H1 (cell line): ENCODE data around the gene KLRD1. TPM values are rescaled to one million over a fixed set of nuclear protein-coding genes. Genes with fewer than 3 reads are reported as not detected.
"Not testable (repeated sequence)": the region's sequence is repeated elsewhere in the genome, so short reads cannot be mapped to it uniquely, and the experiment has no call there.

ENCODE experiments used
- CTCF ChIA-PET: fragments of 300-600 bp; sonication (Branson Sonifier 250); formaldehyde crosslinking; loops from one replicate; lab custom pipeline; 2021; ENCODE audit not compliant: partially characterized antibody; lab: Charles Lee
- POLR2A ChIA-PET: fragments of 300-600 bp; sonication (Branson Sonifier 250); formaldehyde crosslinking; loops from one replicate; lab custom pipeline; 2021; ENCODE audit warnings: inconsistent platforms; ENCODE audit not compliant: partially characterized antibody; lab: Charles Lee
- DNase-seq, 2 experiments: peaks; one replicate each; pipeline versions ENCODE4 v3.0.0 to v3.0.0-alpha.2; 2010 to 2022; ENCODE audit warnings: low spot score in 2 of 2, low read depth in 1 of 2, mixed read lengths in 1 of 2
- FAIRE-seq: peaks from 2 replicates; lab custom pipeline; 2011; peaks lifted over from hg19 to GRCh38; lab: Jason Lieb, UNC
- H2AFZ ChIP-seq: 2 replicates; pipeline ENCODE4 v1.8.1; 2012; ENCODE audit warnings: low read length, inconsistent platforms
- H2AK5ac ChIP-seq: 2 replicates; pipeline ENCODE4 v1.6.1; 2013; ENCODE audit warnings: low read depth, low read length
- H2BK120ac ChIP-seq: replicated peaks from 2 replicates; pipeline ENCODE3; 2013; ENCODE audit warnings: low read depth, low read length, inconsistent platforms
- H2BK12ac ChIP-seq: 2 replicates; pipeline ENCODE4 v1.6.1; 2013; ENCODE audit warnings: low read depth, low read length
- H2BK15ac ChIP-seq: 2 replicates; pipeline ENCODE4 v1.6.1; 2013; ENCODE audit warnings: low read length
- H2BK20ac ChIP-seq: 2 replicates; pipeline ENCODE4 v1.6.1; 2013; ENCODE audit warnings: low read length
- H2BK5ac ChIP-seq: 2 replicates; pipeline ENCODE4 v1.6.1; 2013; ENCODE audit warnings: low read depth, low read length
- H3K14ac ChIP-seq: 2 replicates; pipeline ENCODE4 v1.6.1; 2013; ENCODE audit warnings: inconsistent platforms; ENCODE audit not compliant: insufficient read length
- H3K18ac ChIP-seq: 2 replicates; pipeline ENCODE4 v1.6.1; 2013; ENCODE audit warnings: low read length; ENCODE audit errors: extremely low read depth
- H3K23ac ChIP-seq: 2 replicates; pipeline ENCODE4 v1.6.1; 2013; ENCODE audit warnings: inconsistent platforms; ENCODE audit not compliant: insufficient read length
- H3K23me2 ChIP-seq: 2 replicates; pipeline ENCODE4 v1.6.1; 2013; ENCODE audit warnings: low read depth, low read length
- H3K27ac ChIP-seq: 2 replicates; pipeline ENCODE4 v1.6.1; 2011; ENCODE audit warnings: low read depth, low read length, inconsistent platforms
- H3K27me3 ChIP-seq, 4 experiments: replicated peaks in 1 of 4; 1 replicate in 1 of 4; 2 replicates in 3 of 4; pipeline versions ENCODE4 v1.6.1 to v1.8.1; 2011 to 2013; ENCODE audit warnings: low read length in 3 of 4, mild to moderate bottlenecking in 3 of 4, inconsistent platforms in 2 of 4, mixed read lengths in 2 of 4, moderate library complexity in 1 of 4; ENCODE audit not compliant: control insufficient read depth in 3 of 4, insufficient read depth in 3 of 4; ENCODE audit errors: extremely low read depth in 1 of 4
- H3K36me3 ChIP-seq, 4 experiments: 2 replicates each; pipeline versions ENCODE4 v1.6.1 to v1.8.1; 2011 to 2013; ENCODE audit warnings: mild to moderate bottlenecking in 4 of 4, low read length in 3 of 4, moderate library complexity in 2 of 4, control low read depth in 1 of 4, inconsistent platforms in 1 of 4; ENCODE audit not compliant: insufficient read depth in 4 of 4, control insufficient read depth in 2 of 4
- H3K4ac ChIP-seq: replicated peaks from 2 replicates; pipeline ENCODE3; 2013; ENCODE audit warnings: low read length, low read depth, mixed read lengths, inconsistent platforms; ENCODE audit not compliant: insufficient read length
- H3K4me1 ChIP-seq, 4 experiments: replicated peaks in 1 of 4; 1 replicate in 1 of 4; 2 replicates in 3 of 4; pipeline versions ENCODE4 v1.6.1 to v1.8.1; 2011 to 2013; ENCODE audit warnings: low read length in 3 of 4, inconsistent platforms in 2 of 4, mixed read lengths in 1 of 4; ENCODE audit not compliant: insufficient read depth in 4 of 4, control insufficient read depth in 3 of 4
- H3K4me2 ChIP-seq, 2 experiments: 2 replicates each; pipeline versions ENCODE4 v1.6.1 to v1.8.1; 2011 to 2013; ENCODE audit warnings: low read depth in 2 of 2, low read length in 2 of 2, control low read depth in 1 of 2, inconsistent platforms in 1 of 2, mild to moderate bottlenecking in 1 of 2; ENCODE audit not compliant: insufficient read depth in 1 of 2
- H3K4me3 ChIP-seq, 4 experiments: fragments of 200-600, 300-600 bp in 1 of 4; sonication (generic), shearing (Covaris generic), sonication (Bioruptor Twin) in 1 of 4; 2 replicates each; pipeline versions ENCODE4 v1.5.1 to v1.8.1; 2011 to 2016; ENCODE audit warnings: low read length in 4 of 4, low read depth in 3 of 4, control low read depth in 2 of 4, inconsistent platforms in 2 of 4, mild to moderate bottlenecking in 2 of 4, mixed read lengths in 1 of 4, moderate library complexity in 1 of 4; ENCODE audit not compliant: insufficient read depth in 2 of 4; ENCODE audit errors: extremely low read depth in 1 of 4
- H3K56ac ChIP-seq: replicated peaks from 2 replicates; pipeline ENCODE3; 2013; ENCODE audit warnings: low read depth, mild to moderate bottlenecking, mixed read lengths, low read length, inconsistent platforms; ENCODE audit not compliant: insufficient read length
- H3K79me1 ChIP-seq: 2 replicates; pipeline ENCODE4 v1.6.1; 2013; ENCODE audit warnings: low read depth, low read length, control low read depth
- H3K79me2 ChIP-seq, 2 experiments: 2 replicates each; pipeline versions ENCODE4 v1.6.1 to v1.8.1; 2012 to 2013; ENCODE audit warnings: low read length in 2 of 2, mild to moderate bottlenecking in 2 of 2, inconsistent platforms in 1 of 2; ENCODE audit not compliant: insufficient read depth in 2 of 2, control insufficient read depth in 1 of 2
- H3K9ac ChIP-seq, 4 experiments: replicated peaks in 1 of 4; 1 replicate in 1 of 4; 2 replicates in 3 of 4; pipeline versions ENCODE4 v1.6.1 to v1.8.1; 2011 to 2013; ENCODE audit warnings: low read depth in 3 of 4, low read length in 3 of 4, control low read depth in 2 of 4, mild to moderate bottlenecking in 2 of 4, moderate library complexity in 2 of 4, inconsistent platforms in 1 of 4; ENCODE audit errors: extremely low read depth in 1 of 4
- H3K9me3 ChIP-seq, 2 experiments: 2 replicates each; pipeline versions ENCODE4 v1.6.1 to v1.8.1; 2012 to 2013; ENCODE audit warnings: mild to moderate bottlenecking in 2 of 2, moderate library complexity in 2 of 2, control low read depth in 1 of 2, inconsistent platforms in 1 of 2, low read depth in 1 of 2, low read length in 1 of 2, mixed read lengths in 1 of 2; ENCODE audit not compliant: insufficient read depth in 2 of 2
- H4K20me1 ChIP-seq, 2 experiments: replicated peaks in 1 of 2; 2 replicates each; pipeline versions ENCODE3 to v1.8.1; 2011 to 2013; ENCODE audit warnings: inconsistent platforms in 2 of 2, low read length in 2 of 2, mild to moderate bottlenecking in 1 of 2; ENCODE audit not compliant: insufficient read depth in 2 of 2, control insufficient read depth in 1 of 2
- H4K5ac ChIP-seq: 2 replicates; pipeline ENCODE4 v1.6.1; 2013; ENCODE audit warnings: low read length, low read depth, mixed read lengths, inconsistent platforms; ENCODE audit not compliant: insufficient read length
- H4K8ac ChIP-seq: 2 replicates; pipeline ENCODE4 v1.8.0; 2013; ENCODE audit warnings: mild to moderate bottlenecking, moderate library complexity, low read length, inconsistent platforms; ENCODE audit not compliant: insufficient read depth; ENCODE audit errors: extremely low read depth
- H4K91ac ChIP-seq: replicated peaks from 2 replicates; pipeline ENCODE3; 2013; ENCODE audit warnings: low read length, mixed read lengths, inconsistent platforms; ENCODE audit not compliant: insufficient read length
- CTBP2 ChIP-seq: IDR thresholded peaks from 2 replicates; pipeline ENCODE4 v1.7.0; 2011; ENCODE audit warnings: borderline replicate concordance, mild to moderate bottlenecking, moderate library complexity, mixed read lengths, low read length; ENCODE audit not compliant: insufficient read depth, insufficient read length
- RBBP5 ChIP-seq: IDR thresholded peaks from 2 replicates; pipeline ENCODE4 v1.7.1; 2012; ENCODE audit warnings: low read depth, mild to moderate bottlenecking, inconsistent platforms, low read length, moderate library complexity, borderline replicate concordance
- SIRT6 ChIP-seq: IDR thresholded peaks from one replicate; pipeline ENCODE4 v1.7.1; 2012; ENCODE audit warnings: low read length, inconsistent platforms
- WGBS, 2 experiments: shearing (Covaris generic) in 1 of 2; methylation state at CpG; one replicate each; pipeline versions ENCODE4 v1.1.6 to v1.1.7; 2013 to 2015; ENCODE audit warnings: low lambda C conversion rate in 2 of 2, mixed read lengths in 2 of 2, inconsistent platforms in 1 of 2, low coverage in 1 of 2, missing lambda C conversion rate in 1 of 2; ENCODE audit not compliant: insufficient replicate concordance in 2 of 2, insufficient coverage in 1 of 2, insufficient read length in 1 of 2; ENCODE audit errors: extremely low coverage in 1 of 2, missing lambda C conversion rate in 1 of 2; 5-methylcytosine and 5-hydroxymethylcytosine counted together
- polyA plus RNA-seq, 7 experiments: library from polyadenylated mRNA; depleted of rRNA in 3 of 7; stranded (reverse) in 5 of 7; unstranded in 2 of 7; fragments of >200 nt in 5 of 7; fragments of 200-250 nt in 2 of 7; gene quantifications; 1 replicate in 5 of 7; 2 replicates in 1 of 7; 4 replicates in 1 of 7; pipeline versions ENCODE4 v1.2.1 to v1.2.3, GENCODE V29; 2011 to 2013; ENCODE audit warnings: missing spikeins in 2 of 7, mixed read lengths in 2 of 7
- total RNA-seq: library from RNA; stranded (reverse); fragmentation: NEBNext Ultra II Directional; extraction: Animal tissue kit (Norgen Biotek cat#: 25700); gene quantifications from 2 replicates; pipeline ENCODE4 v1.2.1, GENCODE V29; 2021

The KLRD1 gene
- total and polyA plus RNA-seq, 2 of the 8 experiments (the other 6 are each of a cell fraction or from before 2014, with no cell fraction given): under 0.01 to 0.06 TPM

GRCh38 chr12:10366875-10367274 is 59.2 kb downstream of the KLRD1 start (continued):
- TF ChIP-seq RBBP5 (no peak), CTBP2 (no peak), SIRT6 (no peak)

GRCh38 chr12:10367714-10368113 is 60.0 kb downstream of the KLRD1 start:
- H2BK15ac ChIP-seq, H3K4me3 ChIP-seq, H3K27me3 ChIP-seq, H2AK5ac ChIP-seq, H3K4ac ChIP-seq, H3K9me3 ChIP-seq, H4K8ac ChIP-seq, H3K23me2 ChIP-seq, H4K5ac ChIP-seq, H3K79me1 ChIP-seq, H3K9ac ChIP-seq, H3K4me2 ChIP-seq, POLR2A ChIA-PET, H3K14ac ChIP-seq, FAIRE-seq, H2BK20ac ChIP-seq, H3K79me2 ChIP-seq, H2BK120ac ChIP-seq, H3K56ac ChIP-seq, H4K91ac ChIP-seq, DNase-seq, H2BK5ac ChIP-seq, H4K20me1 ChIP-seq, H3K18ac ChIP-seq, H3K36me3 ChIP-seq, H2AFZ ChIP-seq, H3K27ac ChIP-seq, H2BK12ac ChIP-seq, H3K23ac ChIP-seq: not testable (repeated sequence)
- H3K4me1 ChIP-seq: peaks cover 18 to 35% (median 23%) of the 10 kb centered on the region in 4 experiments
- CTCF ChIA-PET: interaction anchor here (0.7 to 3.2 kb wide), 8 partner anchors 36 to 351 kb away, joined by 3 to 33 read pairs (median 4); no protein-coding TSS in a partner anchor
- 70% methylated on average over 4 of the region's 4 CpGs; no CpG with 5 or more reads in 1 of the 2 experiments for WGBS, 2 experiments
